ENCODE measurements around the gene SLC25A19.

SLC25A19 gene

GRCh38 chr17:75241143-75241430 lies 48.1 kb downstream of the SLC25A19 start:
- H3K79me2 ChIP-seq (ENCODE audit: control insufficient read depth, low read length): no peaks in the 10 kb centered on the region
- no peak for TF ChIP-seq CTCF (IDR thresholded peaks at IDR 0.05; ENCODE audit: low read depth, low read length, poor library complexity, severe bottlenecking)
- TF ChIP-seq EZH2phosphoT487 (IDR thresholded peaks at IDR 0.05; ENCODE audit: borderline replicate concordance, low read length): no peak
- no peaks in the 10 kb centered on the region for H3K9me3 ChIP-seq (ENCODE audit: control insufficient read depth, insufficient read depth, low read length)
- H3K9me2 ChIP-seq (replicated peaks; ENCODE audit: control insufficient read depth, low read length): no peaks in the 10 kb centered on the region
- no peak overlapping the region for H3K27ac ChIP-seq (ENCODE audit: low read depth, low read length)
- H4K20me1 ChIP-seq (ENCODE audit: control insufficient read depth, insufficient read depth, low read depth, low read length): peaks cover 4% of the 10 kb centered on the region; the same call in 1 of the 2 replicates
- H3F3A ChIP-seq (ENCODE audit: control insufficient read depth, insufficient read depth): peaks cover 5% of the 10 kb centered on the region; the same call in 1 of the 2 replicates
- H3K4me2 ChIP-seq (ENCODE audit: low read length): no peak overlapping the region
- H3K36me3 ChIP-seq (ENCODE audit: control insufficient read depth, low read length): peaks cover 96% of the 10 kb centered on the region
- H3K27me3 ChIP-seq (ENCODE audit: control insufficient read depth, low read length): no peaks in the 10 kb centered on the region
- peaks cover 35% of the 10 kb centered on the region for H3K4me1 ChIP-seq (ENCODE audit: control insufficient read depth, low read length)
- no peak overlapping the region for H3K4me3 ChIP-seq (ENCODE audit: low read length)

GRCh38 chr17:75240394-75241142 lies 48.7 kb downstream of the SLC25A19 start:
- Histone ChIP-seq H3K4me1 (ENCODE audit: control insufficient read depth, low read length) (peaks cover 30% of the 10 kb centered on the region), H3K27ac (ENCODE audit: low read depth, low read length) (no peak overlapping the region), H3K4me3 (ENCODE audit: low read length) (no peak overlapping the region), H3K9me3 (ENCODE audit: control insufficient read depth, insufficient read depth, low read length) (no peaks in the 10 kb centered on the region), H3F3A (ENCODE audit: control insufficient read depth, insufficient read depth) (peaks cover 6% of the 10 kb centered on the region; the same call in 1 of the 2 replicates), H3K4me2 (ENCODE audit: low read length) (no peak overlapping the region), H3K9me2 (replicated peaks; ENCODE audit: control insufficient read depth, low read length) (no peaks in the 10 kb centered on the region), H4K20me1 (ENCODE audit: control insufficient read depth, insufficient read depth, low read depth, low read length) (peaks cover 4% of the 10 kb centered on the region; the same call in 1 of the 2 replicates), H3K79me2 (ENCODE audit: control insufficient read depth, low read length) (no peaks in the 10 kb centered on the region), H3K36me3 (ENCODE audit: control insufficient read depth, low read length) (peaks cover 95% of the 10 kb centered on the region), H3K27me3 (ENCODE audit: control insufficient read depth, low read length) (no peaks in the 10 kb centered on the region)
- TF ChIP-seq CTCF (IDR thresholded peaks at IDR 0.05; ENCODE audit: low read depth, low read length, poor library complexity, severe bottlenecking): peak; percentile 100
- TF ChIP-seq EZH2phosphoT487 (IDR thresholded peaks at IDR 0.05; ENCODE audit: borderline replicate concordance, low read length): no peak

GRCh38 chr17:75239778-75240393 lies 49.3 kb downstream of the SLC25A19 start:
- Histone ChIP-seq H3K4me3 (ENCODE audit: low read length) (no peak overlapping the region), H3K79me2 (ENCODE audit: control insufficient read depth, low read length) (no peaks in the 10 kb centered on the region), H3K9me3 (ENCODE audit: control insufficient read depth, insufficient read depth, low read length) (no peaks in the 10 kb centered on the region), H3F3A (ENCODE audit: control insufficient read depth, insufficient read depth) (peaks cover 11% of the 10 kb centered on the region; the same call in 1 of the 2 replicates), H4K20me1 (ENCODE audit: control insufficient read depth, insufficient read depth, low read depth, low read length) (peaks cover 4% of the 10 kb centered on the region; the same call in 1 of the 2 replicates), H3K36me3 (ENCODE audit: control insufficient read depth, low read length) (peaks cover 95% of the 10 kb centered on the region), H3K4me1 (ENCODE audit: control insufficient read depth, low read length) (peaks cover 23% of the 10 kb centered on the region), H3K27ac (ENCODE audit: low read depth, low read length) (no peak overlapping the region), H3K9me2 (replicated peaks; ENCODE audit: control insufficient read depth, low read length) (no peaks in the 10 kb centered on the region), H3K4me2 (ENCODE audit: low read length) (no peak overlapping the region), H3K27me3 (ENCODE audit: control insufficient read depth, low read length) (no peaks in the 10 kb centered on the region)
- TF ChIP-seq EZH2phosphoT487 (IDR thresholded peaks at IDR 0.05; ENCODE audit: borderline replicate concordance, low read length): no peak
- no peak for TF ChIP-seq CTCF (IDR thresholded peaks at IDR 0.05; ENCODE audit: low read depth, low read length, poor library complexity, severe bottlenecking)

All from DOHH2 (cell line).